ENCODE data around the gene SHD. TPM values are rescaled to one million over a fixed set of nuclear protein-coding genes. Genes with fewer than 3 reads are reported as not detected.
"Not testable (repeated sequence)": the region's sequence is repeated elsewhere in the genome, so short reads cannot be mapped to it uniquely, and the experiment has no call there.

Gene SHD, protein sequence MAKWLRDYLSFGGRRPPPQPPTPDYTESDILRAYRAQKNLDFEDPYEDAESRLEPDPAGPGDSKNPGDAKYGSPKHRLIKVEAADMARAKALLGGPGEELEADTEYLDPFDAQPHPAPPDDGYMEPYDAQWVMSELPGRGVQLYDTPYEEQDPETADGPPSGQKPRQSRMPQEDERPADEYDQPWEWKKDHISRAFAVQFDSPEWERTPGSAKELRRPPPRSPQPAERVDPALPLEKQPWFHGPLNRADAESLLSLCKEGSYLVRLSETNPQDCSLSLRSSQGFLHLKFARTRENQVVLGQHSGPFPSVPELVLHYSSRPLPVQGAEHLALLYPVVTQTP
- polyA plus RNA-seq: not detected

DNA sequence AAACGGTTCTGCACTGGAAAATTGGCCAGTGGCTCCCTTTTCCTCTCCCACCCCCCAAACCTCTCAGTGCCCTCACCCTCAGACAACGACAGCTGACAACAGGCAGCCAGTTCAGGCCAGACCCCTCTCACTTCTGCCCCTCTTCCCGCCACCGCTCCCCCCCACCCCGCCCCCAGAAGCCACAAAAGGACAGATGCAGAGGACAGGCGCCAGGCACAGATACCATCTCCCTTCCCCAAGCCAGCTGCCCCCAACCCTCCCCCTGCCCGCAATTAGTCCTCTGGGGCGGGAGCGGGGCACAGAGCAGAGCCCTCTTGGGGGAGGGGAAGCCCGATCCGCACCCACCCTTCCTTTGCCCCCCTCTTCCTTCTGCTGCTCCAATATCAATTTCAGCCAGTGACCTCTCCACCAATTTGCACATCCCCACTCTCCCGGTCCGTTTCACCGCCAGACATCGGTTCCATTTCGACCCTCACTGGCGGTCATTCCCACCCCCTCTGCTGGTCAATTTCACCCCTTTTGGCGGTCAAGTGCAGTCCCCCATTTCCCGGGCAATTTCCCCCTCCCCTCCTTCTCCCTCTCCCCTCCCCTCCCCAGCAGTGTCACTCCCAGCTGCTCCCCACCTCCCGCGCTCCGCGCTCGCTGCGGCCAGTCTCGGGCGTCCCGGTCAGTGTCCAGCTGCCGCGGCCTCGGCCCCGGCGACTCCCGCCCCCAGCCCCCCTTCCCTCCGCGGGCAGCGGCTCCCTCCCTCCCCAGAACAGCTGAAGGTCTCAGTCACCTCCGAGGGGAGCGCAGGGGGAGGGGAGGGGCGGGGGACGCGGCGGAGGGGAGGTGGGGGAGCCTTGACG is at the start of gene SHD:
SHD (plus strand) TSS at position 848 of the 848 bp plus-strand sequence. CDS start 798 bp downstream, outside the sequence.
- no peaks in the 10 kb centered on the region for H3K9me3 Mint-ChIP-seq
- peaks cover 26% of the 10 kb centered on the region for H3K27me3 Mint-ChIP-seq
- peak within 1 kb of the TSS in 1 of 4 donors; percentile 12 for H3K4me3 Mint-ChIP-seq
- H3K27ac Mint-ChIP-seq: no peak within 1 kb of the TSS
- H3K36me3 Mint-ChIP-seq: no peaks in the 10 kb centered on the region
- no peaks in the 10 kb centered on the region for H3K4me1 Mint-ChIP-seq

DNA sequence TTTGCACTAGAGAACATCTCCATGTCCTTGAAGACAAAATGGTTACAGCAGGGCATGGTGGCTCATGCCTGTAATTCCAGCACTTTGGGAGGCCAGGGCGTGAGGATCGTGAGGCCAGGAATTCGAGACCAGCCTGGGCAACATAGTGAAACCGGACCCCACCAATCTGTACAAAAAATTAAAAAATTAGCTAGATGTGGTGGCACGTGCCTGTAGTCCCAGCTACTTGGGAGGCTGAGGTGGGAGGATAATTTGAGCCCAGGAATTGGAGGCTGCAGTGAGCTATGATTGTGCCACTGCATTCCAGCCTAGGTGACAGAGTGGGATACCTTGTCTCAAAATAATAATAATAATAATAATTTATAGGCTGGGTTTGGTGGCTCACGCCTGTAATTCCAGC is 48.8 kb upstream of the SHD start:
- not testable (repeated sequence) for H3K36me3 Mint-ChIP-seq, H3K27ac Mint-ChIP-seq, H3K27me3 Mint-ChIP-seq, H3K9me3 Mint-ChIP-seq
- H3K4me3 Mint-ChIP-seq: peak overlapping the region in 2 of 4 donors; percentile 17 to 78
- H3K4me1 Mint-ChIP-seq: peaks cover 0 to 20% (median 12%) of the 10 kb centered on the region in 3 donors

DNA sequence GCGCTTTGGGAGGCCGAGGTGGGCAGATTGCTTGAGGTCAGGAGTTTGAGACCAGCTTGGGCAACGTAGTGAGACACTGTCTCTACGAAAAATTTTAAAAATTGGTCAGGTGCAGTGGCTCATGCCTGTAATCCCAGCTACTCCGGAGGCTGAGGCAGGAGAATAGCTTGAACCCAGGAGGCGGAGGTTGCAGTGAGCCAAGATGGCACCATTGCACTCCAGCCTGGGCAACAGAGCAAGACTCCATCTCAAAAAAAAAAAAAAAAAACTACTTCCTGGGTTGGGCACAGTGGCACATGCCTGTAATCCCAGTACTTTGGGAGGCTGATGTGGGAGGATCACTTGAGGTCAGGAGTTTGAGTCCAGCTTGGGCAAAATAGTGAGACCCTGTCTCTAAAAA is 47.5 kb upstream of the SHD start:
- H3K9me3 Mint-ChIP-seq, H3K27ac Mint-ChIP-seq, H3K27me3 Mint-ChIP-seq, H3K36me3 Mint-ChIP-seq, H3K4me3 Mint-ChIP-seq: not testable (repeated sequence)
- H3K4me1 Mint-ChIP-seq: peaks cover 0 to 19% (median 11%) of the 10 kb centered on the region in 3 donors

DNA sequence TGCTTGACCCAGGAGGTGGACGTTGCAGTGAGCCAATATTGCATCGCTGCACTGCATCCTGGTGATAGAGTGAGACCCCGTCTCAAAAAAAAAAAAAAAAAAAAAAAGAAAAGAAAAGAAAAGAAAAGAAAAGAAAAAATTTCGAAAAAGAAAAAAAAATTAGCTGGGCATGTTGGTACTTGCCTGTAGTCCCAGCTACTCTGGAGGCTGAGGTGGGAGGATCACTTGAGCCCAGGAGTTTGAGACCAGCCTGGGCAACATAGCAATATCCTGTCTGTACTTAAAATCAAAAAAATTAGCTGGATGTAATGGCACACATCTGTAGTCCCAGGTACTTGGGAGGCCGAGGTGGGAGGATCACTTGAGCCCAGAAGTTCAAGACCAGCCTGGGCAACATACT is 46.9 kb upstream of the SHD start:
- not testable (repeated sequence) for H3K9me3 Mint-ChIP-seq, H3K27me3 Mint-ChIP-seq, H3K27ac Mint-ChIP-seq, H3K36me3 Mint-ChIP-seq
- peak overlapping the region in 1 of 4 donors; percentile 9 for H3K4me3 Mint-ChIP-seq
- H3K4me1 Mint-ChIP-seq: peaks cover 0 to 18% (median 10%) of the 10 kb centered on the region in 3 donors

DNA sequence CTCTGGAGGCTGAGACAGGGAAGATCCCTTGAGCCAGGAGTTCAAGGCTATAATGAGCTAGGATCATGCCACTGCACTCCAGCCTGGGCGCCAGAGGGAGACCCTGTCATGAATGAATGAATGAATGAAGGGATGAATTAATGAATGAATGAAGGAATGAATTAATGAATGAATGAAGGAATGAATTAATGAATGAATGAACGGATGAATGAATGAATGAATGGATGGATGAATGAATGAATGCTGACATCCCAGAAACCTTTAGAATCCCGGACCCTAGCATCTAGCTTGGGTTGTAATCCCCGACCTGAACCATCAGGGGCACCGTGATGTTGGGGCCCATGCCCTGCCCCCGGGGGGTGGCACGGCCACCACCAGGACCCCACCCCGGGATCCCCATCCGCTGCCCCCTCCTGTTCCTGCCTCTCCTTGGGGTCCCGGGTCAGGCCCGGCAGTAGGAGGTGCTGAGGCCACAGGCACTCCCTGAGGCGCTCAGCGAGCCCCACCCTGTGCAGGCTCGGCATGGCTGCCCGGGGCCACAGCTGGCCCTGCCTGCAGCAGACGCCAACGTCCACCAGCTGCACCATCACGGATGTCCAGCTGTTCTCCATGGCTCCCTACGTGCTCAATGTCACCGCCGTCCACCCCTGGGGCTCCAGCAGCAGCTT is 46.3 kb upstream of the SHD start:
- Mint-ChIP-seq H3K27me3 (peaks cover 6% of the 10 kb centered on the region), H3K36me3 (no peaks in the 10 kb centered on the region), H3K9me3 (no peaks in the 10 kb centered on the region), H3K4me3 (peak overlapping the region in 1 of 4 donors; percentile 9), H3K4me1 (peaks cover 0 to 18% (median 10%) of the 10 kb centered on the region in 3 donors), H3K27ac (no peak overlapping the region)

DNA sequence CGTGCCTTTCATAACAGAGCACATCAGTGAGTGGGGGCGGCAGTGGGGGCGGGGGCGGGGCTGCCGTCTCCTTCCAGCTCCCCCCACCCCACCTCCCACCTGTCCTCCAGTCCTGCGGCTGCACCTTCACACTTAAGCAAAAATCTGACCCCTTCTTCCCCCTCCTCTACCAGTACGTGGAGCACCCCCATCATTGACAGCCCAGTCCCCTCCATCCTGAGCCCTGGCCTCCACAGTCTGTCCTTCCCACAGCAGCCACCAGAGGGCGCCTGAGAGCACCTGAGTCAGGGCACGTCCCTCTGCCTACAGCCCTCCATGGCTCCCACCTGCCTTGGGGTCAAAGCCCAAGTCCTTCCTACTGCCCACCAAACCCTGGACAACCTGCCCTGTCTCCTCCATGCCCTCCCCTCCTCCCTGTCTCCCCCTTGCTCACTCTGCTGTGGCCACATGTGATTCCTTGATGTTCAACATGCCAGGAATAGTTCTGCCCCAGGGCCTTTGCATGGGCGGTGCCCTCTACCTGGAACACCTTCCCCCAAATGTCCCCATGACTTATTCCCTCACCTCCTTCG is 45.7 kb upstream of the SHD start:
- Mint-ChIP-seq H3K36me3 (no peaks in the 10 kb centered on the region), H3K4me3 (peak overlapping the region in 1 of 4 donors; percentile 39), H3K9me3 (no peaks in the 10 kb centered on the region), H3K27ac (no peak overlapping the region), H3K27me3 (peaks cover 6% of the 10 kb centered on the region), H3K4me1 (peaks cover 0 to 18% (median 10%) of the 10 kb centered on the region in 3 donors)

DNA sequence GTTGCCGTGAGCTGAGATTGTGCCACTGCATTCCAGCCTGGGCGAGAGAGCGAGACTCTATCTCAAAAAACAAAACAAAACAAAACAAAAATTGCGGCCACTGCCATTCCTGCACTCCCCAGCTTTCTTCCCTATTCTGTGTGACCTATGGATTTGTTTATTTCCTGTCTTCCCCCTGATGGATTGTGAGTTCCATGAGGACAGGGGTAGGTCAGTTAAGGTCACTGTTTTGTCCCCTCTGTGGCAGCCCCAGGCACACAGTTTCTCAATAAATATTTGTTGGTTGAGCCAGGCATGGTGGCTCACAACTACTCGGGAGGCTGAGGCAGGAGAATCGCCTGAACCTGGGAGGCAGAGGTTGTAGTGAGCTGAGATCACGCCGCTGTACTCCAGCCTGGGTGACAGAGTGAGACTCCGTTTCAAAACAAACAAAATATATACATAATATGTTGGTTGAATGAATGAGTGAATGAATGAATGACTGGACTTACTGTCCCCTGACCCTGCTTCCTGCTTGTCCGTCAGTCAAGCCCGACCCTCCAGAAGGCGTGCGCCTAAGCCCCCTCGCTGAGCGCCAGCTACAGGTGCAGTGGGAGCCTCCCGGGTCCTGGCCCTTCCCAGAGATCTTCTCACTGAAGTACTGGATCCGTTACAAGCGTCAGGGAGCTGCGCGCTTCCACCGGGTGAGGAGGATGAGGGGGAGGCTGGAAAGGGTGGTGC is 44.8 kb upstream of the SHD start:
- H3K36me3 Mint-ChIP-seq: no peaks in the 10 kb centered on the region
- H3K27ac Mint-ChIP-seq: peak overlapping the region in 1 of 3 donors; percentile 27
- H3K27me3 Mint-ChIP-seq: peaks cover 6% of the 10 kb centered on the region
- H3K4me1 Mint-ChIP-seq: peaks cover 0 to 17% (median 10%) of the 10 kb centered on the region in 3 donors
- no peak overlapping the region for H3K4me3 Mint-ChIP-seq
- no peaks in the 10 kb centered on the region for H3K9me3 Mint-ChIP-seq

DNA sequence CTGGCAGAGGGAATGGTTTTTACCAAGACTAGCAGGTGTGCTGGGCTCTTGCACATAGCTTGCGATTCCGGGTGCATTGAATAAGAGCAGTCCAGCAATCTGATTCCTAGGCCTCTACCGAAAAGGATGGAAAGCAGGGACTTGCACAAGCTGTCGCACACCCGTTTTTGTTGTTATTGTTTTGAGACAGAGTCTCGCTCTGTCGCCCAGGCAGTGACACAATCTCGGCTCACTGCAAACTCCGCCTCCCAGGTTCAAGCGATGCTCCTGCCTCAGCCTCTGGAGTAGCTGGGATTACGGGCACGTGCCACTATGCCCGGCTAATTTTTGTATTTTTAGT is 44.2 kb upstream of the SHD start:
- Mint-ChIP-seq H3K27ac (peak overlapping the region in 1 of 3 donors; percentile 27), H3K9me3 (no peaks in the 10 kb centered on the region), H3K36me3 (no peaks in the 10 kb centered on the region), H3K4me1 (peaks cover 0 to 12% (median 5%) of the 10 kb centered on the region in 3 donors), H3K4me3 (no peak overlapping the region), H3K27me3 (peaks cover 2% of the 10 kb centered on the region)

DNA sequence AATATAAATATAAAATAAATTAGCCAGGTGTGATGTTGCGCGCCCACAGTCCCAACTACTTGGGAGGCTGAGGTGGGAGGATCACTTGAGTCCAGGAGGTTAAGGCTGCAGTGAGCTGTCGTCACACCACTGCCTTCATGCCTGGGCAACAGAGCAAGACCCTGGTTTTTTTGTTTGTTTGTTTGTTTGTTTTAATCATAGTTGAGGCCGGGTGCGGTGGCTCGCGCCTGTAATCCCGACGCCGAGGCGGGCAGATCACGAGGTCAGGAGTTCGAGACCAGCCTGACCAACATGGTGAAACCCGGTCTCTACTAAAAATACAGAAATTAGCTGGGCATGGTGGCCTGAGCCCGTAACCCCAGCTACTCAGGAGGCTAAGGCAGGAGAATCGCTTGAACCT is 41.6 kb upstream of the SHD start:
- peaks cover 4 to 12% (median 7%) of the 10 kb centered on the region in 3 donors for H3K4me1 Mint-ChIP-seq
- not testable (repeated sequence) for H3K27me3 Mint-ChIP-seq, H3K36me3 Mint-ChIP-seq, H3K9me3 Mint-ChIP-seq, H3K4me3 Mint-ChIP-seq, H3K27ac Mint-ChIP-seq

DNA sequence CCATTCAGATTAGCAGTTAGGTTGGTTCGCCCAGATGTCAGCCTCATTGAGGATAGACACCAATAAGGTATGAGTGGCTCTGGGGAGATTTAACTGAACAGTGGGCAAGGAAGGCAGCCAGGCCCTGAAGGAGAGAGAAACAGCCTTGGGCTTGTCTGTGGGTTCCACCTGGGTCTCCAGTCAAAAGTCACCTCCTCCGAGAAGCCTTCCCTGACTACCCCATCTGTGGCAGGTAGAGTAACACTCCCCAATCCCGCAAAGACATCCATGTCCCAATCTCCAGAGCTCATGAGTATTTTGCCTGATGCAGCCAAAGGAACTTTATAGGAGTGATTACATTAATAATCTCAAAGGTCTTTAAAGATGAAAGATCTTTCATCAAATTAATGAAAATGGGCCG is 40.2 kb upstream of the SHD start:
- Mint-ChIP-seq H3K4me1 (peaks cover 4 to 11% (median 7%) of the 10 kb centered on the region in 3 donors), H3K27ac (peak overlapping the region in 2 of 3 donors; percentile 7 to 46), H3K27me3 (no peaks in the 10 kb centered on the region), H3K9me3 (peaks cover 2 to 6% (median 5%) of the 10 kb centered on the region in 3 donors), H3K4me3 (peak overlapping the region in 1 of 4 donors; percentile 17), H3K36me3 (no peaks in the 10 kb centered on the region)

DNA sequence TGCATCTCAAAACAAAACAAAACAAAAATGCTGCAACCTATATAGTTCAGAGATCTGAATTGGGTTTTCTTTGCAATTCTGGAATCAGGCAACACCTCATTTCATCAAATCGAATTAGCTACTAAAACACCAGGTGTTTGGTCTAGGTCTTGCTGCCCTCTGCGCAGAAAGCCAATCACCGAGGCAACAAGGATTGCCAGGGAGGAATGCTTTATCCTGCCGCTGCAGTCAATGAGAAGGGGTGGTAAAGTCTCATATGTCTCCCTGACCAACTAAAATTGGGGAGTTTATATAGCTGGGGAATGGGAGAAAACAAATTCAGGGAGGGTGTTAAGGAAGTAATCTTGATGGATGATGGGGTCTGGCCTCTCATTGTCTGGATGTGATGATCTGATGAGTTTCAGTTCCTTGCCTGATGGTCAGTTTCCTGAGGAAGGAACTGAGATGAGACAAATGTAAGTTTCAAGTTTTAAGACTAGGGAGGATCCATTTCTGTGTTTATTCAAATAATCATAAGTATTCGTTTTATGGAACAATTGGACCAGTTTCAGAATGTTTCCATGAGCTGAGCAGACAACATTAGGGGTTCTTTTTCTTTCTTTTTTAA is 37.1 kb upstream of the SHD start:
- H3K9me3 Mint-ChIP-seq: peaks cover 2 to 6% (median 5%) of the 10 kb centered on the region in 3 donors
- no peak overlapping the region for H3K27ac Mint-ChIP-seq
- H3K4me3 Mint-ChIP-seq: peak overlapping the region in 2 of 4 donors; percentile 7 to 18
- peaks cover 7 to 11% (median 7%) of the 10 kb centered on the region in 3 donors for H3K4me1 Mint-ChIP-seq
- H3K27me3 Mint-ChIP-seq: no peaks in the 10 kb centered on the region
- H3K36me3 Mint-ChIP-seq: no peaks in the 10 kb centered on the region

DNA sequence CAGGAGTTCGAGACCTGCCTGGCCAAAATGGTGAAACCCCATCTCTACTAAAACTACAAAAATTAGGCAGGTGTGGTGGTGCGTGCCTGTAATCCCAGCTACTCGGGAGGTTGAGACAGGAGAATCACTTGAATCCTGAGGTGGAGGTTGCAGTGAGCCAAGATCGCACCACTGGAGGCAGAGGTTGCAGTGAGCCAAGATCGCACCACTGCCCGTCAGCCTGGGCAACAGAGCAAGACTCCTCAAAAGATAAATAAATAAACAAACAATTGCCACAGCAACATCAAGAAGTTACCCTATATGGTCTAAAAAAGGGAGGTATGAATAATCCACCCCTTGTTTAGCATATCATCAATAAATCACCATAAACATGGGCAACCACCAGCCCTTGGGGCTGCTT is 33.1 kb upstream of the SHD start:
- peaks cover 7 to 14% (median 11%) of the 10 kb centered on the region in 3 donors for H3K4me1 Mint-ChIP-seq
- H3K27me3 Mint-ChIP-seq, H3K9me3 Mint-ChIP-seq: not testable (repeated sequence)
- peak overlapping the region in 2 of 3 donors; percentile 92 to 100 for H3K27ac Mint-ChIP-seq
- peak overlapping the region in 2 of 4 donors; percentile 88 to 98 for H3K4me3 Mint-ChIP-seq
- peaks cover 12% of the 10 kb centered on the region for H3K36me3 Mint-ChIP-seq

DNA sequence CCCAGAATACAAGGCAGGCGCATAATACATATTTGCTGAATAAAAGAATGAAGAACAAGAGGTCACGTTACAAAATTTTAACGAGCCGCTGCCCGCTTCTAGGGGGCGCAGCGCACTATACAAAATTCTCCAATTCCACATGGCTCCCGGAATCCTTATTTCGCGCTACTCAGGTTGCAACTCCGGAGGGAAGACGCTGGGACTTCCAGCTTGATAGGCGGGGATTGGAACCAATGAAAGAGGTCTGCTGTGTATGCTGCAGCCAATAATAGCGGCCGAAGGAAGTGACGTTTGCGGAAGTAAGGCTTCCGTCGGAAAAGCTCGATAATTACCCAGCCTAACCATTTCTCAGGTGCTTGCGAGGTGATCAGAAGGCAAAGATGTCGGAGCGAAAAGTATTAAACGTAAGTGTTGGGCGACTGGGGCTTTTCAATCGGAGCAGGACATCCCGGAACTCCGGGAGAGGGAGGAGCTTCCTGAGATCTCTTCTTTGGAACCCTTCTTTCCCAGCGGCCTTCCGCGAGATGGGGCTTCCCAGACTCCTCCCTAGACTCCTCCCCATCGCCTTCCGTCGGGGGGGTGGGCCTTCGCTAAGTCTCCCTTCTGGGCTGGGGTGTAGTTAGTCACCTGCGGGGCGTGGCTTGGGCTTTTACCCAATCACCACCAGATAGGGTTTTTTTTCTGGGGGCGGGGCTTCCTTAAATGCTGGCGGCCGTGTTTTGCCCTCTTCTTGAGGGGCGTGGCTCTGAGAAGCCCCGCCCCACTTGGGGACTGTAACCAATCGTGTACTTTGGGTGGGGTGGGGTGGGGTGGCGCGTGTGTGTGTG is 32.1 kb upstream of the SHD start, which contains the start of gene YJU2:
YJU2 (plus strand) TSS at position 314 of the 827 bp plus-strand sequence; CDS start at position 381, 67 bp downstream.
- Mint-ChIP-seq H3K36me3 (peaks cover 12% of the 10 kb centered on the region), H3K27ac (peak within 1 kb of the TSS; percentile 92 to 100 (median 100)), H3K4me1 (peaks cover 3 to 12% (median 9%) of the 10 kb centered on the region in 3 donors), H3K4me3 (peak within 1 kb of the TSS; percentile 88 to 99 (median 98)), H3K27me3 (no peaks in the 10 kb centered on the region), H3K9me3 (peaks cover 2 to 3% (median 3%) of the 10 kb centered on the region in 3 donors)

All from IgD-negative memory B cell (primary cell).